Raji (cell line): Measurements from ENCODE around the gene DHX38.

ENCODE experiments used
- POLR2A ChIP-seq: IDR thresholded peaks from 2 replicates; pipeline ENCODE4 v1.6.1; 2011; ENCODE audit warnings: low read depth, low read length, control low read depth; ENCODE audit not compliant: insufficient read depth

Gene DHX38

DNA sequence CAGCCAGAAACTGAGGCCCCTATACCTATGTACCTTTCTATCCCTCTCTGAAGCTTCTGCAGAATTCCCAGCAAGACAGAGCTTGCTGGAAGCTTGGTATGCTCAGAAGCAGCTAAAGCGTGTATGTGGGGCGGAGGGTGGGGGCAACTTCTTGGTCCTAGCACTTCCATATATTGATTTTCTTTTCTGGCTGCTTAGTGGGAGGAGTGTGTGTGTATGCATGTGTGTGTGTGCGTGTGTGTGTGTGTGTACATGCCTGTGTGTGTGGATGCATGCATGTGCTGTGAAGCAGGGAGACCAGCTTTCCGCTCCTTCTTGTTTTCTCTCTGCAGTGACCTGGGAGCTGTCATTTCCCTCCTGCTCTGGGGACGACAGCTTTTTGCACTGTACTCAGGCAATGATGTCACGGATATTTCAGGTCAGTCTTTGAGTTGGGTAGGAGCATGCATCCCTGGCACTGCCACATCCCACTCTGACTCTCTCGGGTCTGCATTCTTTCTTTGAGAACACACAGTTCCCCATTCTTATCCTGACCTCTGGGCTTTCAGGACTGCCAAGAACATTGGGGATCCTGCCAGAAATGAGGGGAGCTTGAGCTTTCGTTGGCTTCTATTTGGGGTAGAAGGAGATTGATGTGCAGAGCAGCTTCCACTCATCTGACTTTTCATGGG, 20.0 kb upstream of the DHX38 start:
- TF ChIP-seq POLR2A = no peak

DNA sequence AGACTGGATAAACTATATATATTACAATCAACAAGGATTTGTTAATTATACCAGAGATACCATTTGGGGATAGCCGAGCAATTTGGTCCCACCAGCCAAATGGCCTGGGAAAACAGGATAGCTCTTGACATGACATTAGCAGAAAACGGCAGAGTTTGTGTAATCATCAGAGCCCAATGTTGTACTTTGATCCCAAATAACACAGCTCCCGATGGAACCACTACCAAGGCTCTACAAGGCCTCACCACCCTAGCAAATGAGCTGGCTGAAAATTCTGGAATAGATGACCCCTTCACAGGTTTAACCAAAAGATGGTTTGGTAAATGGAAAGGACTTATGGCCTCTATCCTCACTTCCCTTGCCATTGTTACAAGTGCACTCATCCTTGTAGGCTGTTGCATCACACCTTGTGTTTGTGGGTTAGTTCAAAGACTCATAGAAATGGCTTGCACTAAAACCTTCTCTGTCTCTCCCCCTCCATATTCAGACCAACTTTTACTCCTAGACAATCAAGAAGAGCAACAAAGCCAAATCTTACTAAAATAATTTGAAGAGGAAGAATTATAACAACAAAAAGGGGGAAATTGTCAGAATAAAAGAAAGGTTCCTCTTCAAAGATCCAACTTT, 9.8 kb upstream of the DHX38 start:
- no peak for TF ChIP-seq POLR2A

DNA sequence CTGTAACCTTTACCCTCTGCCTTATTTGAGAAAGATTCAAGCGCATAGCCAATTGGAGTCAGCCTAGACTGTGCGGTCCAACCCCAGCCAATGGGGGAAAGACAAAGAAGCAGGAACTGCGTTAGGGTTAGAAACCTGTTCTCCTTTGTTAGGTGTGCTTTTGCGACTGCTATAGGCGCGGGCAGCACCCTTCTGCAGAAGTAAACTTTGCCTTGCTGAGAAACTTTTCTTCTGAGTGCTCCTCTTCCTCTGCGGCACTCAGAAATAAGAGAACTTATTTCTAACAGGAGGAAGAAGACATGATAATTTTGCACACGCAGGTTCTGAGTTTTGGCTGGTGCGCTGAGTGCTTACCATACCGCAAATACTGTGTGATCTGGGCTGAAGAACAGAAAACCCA, 9.2 kb upstream of the DHX38 start:
- TF ChIP-seq POLR2A = no peak

DNA sequence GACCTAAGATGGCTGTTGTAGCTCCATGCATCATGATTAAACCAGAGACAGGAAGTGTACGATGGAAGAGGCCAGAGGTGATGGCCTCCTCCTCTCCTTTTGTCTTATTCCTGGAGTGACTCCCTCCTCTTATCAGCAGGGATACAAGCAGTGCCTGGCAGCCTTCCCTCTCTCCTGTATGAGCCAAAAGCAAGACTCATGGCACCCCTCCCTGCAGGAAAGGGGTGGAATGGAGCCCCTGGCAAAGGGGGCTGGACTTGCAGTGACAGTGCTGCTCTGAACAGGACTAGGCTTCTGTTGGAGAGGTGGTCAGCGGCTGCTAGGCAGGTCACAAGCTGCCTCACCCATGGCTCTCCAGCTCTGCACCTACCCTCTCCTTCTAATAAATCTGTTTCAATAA, 8.6 kb upstream of the DHX38 start:
- TF ChIP-seq POLR2A = no peak

DNA sequence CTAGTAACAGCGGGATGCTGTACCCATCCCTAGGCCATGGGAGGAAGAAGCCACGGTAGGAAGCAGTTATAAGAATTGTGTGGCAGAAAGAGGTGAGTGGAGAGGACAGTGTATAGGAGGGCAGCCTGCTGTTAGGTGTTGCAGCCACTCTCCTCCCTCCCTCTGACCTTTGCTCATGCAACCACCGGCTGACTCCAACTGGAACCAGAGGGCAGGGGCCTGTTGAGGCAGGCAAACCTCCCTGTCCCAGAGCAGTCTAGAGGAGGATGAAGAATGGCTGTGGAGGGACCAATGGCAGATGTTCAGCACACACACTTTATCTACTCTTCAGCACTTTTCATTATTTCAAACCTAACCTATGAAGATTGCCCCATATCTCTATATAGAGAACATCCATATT, 2.4 kb upstream of the DHX38 start:
- TF ChIP-seq POLR2A = no peak

DNA sequence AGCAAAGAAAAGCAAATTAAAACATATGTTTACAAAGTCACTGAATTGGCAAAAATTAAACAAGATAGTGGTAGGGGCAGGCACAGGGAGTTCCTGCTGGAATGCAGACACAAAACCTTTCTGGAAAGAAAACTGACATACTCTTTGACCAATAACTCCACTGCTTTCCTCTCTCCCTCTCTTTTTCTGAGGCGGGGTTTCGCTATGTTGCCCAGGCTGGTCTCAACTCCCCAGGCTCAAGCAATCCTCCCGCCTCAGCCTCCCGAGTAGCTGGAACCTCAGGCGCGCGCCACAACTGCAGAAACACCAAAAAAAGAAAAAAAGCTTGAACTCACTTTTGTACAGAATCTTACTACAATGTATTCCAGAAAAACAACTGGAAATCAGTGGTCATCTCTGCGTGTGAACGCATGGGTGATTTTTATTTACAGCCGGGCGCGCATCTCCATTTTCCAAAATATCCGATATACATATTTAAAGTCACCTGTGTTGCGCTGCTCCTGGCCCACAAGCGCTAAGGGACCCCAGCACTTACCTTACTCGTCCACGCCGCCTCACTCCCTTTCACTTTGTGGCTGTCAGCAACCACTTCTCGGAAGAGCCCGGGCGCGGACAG, 707 bp upstream of the DHX38 start:
- no peak for TF ChIP-seq POLR2A

DNA sequence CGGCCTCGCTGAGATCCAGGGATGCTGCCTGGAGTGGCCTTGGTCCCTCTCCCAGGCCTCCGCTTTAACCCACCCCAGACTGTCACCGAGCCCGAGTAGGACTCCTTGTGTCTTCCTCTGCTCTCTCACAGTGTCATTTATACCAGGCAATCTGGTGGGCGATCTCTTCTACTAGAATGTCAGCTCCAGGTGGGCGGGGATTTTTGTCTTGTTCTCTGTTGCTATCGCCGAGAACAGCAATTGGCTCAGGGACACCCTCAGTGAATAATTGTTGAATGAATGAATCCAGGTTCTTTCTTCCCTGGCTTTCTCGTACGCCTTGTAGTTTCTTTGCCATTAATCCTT, 591 bp downstream of the DHX38 start:
- TF ChIP-seq POLR2A = no peak

DNA sequence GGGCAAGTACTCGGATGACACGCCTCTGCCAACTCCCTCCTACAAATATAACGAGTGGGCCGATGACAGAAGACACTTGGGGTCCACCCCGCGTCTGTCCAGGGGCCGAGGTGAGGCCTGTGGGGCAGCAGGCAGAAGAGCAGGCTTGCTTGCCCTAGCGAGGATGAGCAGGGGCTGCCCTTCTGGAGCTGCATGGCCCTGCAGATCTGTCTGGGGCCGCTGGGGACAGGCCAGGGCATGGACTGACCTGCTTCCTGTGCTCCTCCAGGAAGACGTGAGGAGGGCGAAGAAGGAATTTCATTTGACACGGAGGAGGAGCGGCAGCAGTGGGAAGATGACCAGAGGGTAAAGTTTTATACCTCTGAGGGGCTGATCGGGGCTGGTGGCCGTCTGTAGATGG, 5.3 kb downstream of the DHX38 start:
- no peak for TF ChIP-seq POLR2A

DNA sequence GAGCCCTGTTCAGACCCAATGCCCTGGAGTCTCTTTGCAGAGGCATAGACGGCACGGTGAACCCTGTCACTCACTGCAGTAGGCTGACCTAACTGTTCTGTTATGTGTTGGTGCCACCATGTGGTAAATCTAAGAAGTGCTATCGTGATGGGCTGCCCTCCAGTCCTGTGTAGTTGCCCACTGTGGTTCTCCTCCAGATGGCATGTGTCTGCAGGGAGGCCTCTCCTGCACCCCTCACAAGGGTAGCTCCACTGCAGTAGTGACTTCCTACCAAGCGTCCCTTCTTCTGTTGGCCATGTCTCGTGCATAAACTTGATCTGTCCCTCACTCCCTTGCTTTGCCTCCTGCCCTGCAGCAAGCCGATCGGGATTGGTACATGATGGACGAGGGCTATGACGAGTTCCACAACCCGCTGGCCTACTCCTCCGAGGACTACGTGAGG, 5.8 kb downstream of the DHX38 start:
- TF ChIP-seq POLR2A = no peak

DNA sequence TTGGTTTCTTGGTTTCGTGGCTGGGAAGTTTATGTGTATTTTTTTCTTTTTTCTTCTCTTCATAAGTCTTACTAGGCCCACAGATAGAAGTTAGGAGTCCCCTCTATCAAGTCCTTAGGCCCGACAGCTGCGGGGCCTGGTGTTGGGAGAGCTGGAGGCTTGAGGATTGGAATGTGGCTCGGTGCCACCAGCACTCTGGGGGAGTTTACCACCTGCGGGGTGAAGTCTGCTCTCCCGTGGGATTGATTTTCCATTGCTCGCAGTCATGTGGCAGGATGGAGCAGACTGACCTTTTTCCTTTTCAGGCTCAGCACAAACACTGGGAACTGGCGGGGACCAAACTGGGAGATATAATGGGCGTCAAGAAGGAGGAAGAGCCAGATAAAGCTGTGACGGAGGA, 7.5 kb downstream of the DHX38 start:
- TF ChIP-seq POLR2A = no peak

DNA sequence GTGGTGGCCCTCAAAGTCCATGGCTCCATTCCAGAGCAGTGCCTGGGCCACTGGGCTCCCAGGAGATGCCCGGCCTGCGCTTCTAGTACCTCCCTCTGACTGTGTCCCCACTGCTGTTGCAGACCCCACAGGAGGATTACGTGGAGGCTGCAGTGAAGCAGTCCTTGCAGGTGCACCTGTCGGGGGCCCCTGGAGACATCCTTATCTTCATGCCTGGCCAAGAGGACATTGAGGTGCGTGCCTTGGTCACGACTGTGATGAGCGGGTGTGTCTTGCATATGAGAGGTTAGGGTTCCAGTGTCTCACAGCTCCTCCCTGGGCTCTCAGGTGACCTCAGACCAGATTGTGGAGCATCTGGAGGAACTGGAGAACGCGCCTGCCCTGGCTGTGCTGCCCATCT, 11.3 kb downstream of the DHX38 start:
- no peak for TF ChIP-seq POLR2A

DNA sequence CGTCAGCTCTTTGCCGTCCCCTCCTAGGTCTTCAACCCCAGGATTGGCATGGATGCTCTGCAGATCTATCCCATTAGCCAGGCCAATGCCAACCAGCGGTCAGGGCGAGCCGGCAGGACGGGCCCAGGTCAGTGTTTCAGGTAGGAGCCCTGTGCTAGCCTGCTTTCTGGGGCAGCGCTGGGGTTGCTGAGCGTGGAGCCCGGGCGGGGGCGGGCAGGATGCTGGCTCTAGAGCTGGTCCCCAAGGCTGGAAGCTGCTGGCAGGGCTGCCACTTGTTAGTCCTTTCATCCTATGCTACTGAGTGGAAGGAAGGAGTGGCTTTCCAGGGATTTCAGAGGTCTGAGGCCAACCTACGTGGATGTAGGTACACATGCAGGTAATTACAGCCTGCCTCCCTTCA, 12.3 kb downstream of the DHX38 start:
- TF ChIP-seq POLR2A = no peak

DNA sequence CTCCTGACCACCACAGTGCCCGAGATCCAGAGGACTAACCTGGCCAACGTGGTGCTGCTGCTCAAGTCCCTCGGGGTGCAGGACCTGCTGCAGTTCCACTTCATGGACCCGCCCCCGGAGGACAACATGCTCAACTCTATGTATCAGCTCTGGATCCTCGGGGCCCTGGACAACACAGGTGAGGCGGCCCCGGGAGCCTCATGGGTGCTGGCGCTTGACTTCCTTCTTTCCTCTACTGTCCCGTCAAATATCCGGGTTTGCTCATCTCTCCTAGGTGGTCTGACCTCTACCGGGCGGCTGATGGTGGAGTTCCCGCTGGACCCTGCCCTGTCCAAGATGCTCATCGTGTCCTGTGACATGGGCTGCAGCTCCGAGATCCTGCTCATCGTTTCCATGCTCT, 13.7 kb downstream of the DHX38 start:
- no peak for TF ChIP-seq POLR2A

DNA sequence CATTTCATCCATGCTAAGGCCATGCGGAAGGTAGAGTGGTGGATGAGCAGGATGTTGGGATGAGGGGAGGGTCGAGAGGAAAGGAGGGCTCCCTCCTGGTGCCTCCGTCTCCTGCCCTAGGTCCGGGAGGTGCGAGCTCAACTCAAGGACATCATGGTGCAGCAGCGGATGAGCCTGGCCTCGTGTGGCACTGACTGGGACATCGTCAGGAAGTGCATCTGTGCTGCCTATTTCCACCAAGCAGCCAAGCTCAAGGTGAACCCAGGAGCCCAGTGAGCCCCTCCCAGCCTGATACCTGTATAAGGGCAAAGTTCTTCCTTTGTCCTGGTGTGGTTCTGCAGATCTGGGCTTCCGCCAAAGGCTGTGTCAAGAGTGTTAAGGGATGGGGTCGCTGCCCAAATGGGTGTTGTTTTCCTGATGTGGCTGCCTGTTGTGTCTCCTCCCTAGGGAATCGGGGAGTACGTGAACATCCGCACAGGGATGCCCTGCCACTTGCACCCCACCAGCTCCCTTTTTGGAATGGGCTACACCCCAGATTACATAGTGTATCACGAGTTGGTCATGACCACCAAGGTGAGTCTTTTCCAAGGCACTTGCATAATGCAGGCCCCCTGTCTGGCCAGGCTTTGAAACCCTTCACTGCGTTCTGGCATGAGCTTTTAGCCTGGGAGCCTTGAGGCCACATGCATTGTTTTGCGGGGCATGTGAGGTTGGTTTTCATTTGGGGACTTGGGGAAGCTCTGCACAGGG, 14.9 kb downstream of the DHX38 start:
- TF ChIP-seq POLR2A = no peak

DNA sequence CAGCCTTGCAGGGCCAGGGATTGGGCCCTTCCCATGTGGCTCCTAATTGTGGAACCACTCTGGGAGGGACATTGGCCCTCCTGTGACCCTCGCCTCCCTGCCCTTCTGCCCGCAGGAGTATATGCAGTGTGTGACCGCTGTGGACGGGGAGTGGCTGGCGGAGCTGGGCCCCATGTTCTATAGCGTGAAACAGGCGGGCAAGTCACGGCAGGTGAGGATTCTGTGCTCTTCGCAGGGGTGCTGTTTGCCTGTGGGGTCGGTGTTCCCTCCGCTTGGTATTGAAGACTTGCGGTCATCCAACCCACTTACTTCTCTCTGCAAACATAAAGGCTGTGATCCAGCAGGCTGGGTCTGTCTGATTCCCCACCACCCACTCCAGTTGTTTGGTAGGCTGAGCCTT, 15.7 kb downstream of the DHX38 start:
- TF ChIP-seq POLR2A = no peak

DNA sequence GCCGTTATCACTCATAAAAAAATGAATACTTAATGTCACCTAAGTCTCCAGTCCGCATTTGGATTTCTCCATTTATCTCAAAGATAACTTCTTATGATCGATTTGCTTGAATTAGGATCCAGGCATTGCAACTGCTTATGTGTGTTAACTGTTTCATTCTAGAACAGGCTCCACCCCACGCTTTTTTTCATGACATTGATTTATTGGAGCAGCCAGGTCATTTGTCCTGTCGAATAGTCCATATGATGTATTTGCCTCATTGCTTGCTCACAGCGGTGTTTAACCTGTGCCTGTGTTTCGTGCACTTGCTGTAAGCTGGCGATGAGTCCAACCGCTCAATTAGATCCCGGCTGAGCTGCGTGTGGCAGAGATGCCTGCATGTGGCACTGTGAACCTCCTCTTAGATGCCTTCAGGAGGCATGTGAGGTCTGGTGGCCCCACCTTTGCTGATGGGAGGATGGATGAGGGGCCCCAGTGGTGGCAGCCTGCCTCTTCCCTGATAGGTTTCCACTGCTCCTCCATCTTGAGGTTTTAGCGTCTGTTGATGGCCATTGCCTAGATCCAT, 16.4 kb downstream of the DHX38 start:
- no peak for TF ChIP-seq POLR2A
